Neural cell (in vitro differentiated cells): ENCODE measurements around the gene SH3GL3.

Source experiments
- EP300 ChIP-seq: fragments of 450-650 bp; conservative IDR thresholded peaks from 2 replicates; pipeline ENCODE4 v1.6.1; 2014; ENCODE audit warnings: antibody characterized with exemption, mild to moderate bottlenecking, moderate library complexity; ENCODE audit not compliant: poor library complexity, severe bottlenecking
- TF ChIP-seq, protein P1 (sequence below): fragments of 450-650 bp; IDR thresholded peaks from 2 replicates; pipeline ENCODE4 v1.5.1; 2014; ENCODE audit warnings: antibody characterized with exemption, mild to moderate bottlenecking, moderate library complexity; ENCODE audit not compliant: poor library complexity, severe bottlenecking
- TF ChIP-seq, protein P2 (sequence below): IDR thresholded peaks from 2 replicates; pipeline ENCODE4 v1.6.1; 2012; ENCODE audit warnings: borderline replicate concordance

DNA sequence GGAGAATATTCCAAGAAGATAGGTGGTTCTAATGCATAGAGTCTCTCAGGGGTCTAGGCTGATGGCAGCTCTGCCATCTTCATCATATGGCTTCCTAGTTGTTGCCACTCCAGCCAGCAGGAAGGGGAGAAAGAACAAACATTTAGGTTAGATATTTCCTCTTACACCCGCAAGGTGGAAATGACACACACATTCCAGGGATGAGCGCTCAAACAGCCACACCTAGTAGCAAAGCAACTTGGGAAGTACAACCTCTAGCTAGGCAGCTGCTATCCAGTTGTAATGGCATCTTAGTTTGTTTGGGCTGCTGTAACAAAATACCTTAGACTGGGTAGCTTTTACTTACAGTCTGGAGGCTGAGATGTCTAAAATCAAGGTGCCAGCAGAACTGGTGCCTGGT lies 154.9 kb downstream of the SH3GL3 start:
- TF ChIP-seq, protein P1, sequence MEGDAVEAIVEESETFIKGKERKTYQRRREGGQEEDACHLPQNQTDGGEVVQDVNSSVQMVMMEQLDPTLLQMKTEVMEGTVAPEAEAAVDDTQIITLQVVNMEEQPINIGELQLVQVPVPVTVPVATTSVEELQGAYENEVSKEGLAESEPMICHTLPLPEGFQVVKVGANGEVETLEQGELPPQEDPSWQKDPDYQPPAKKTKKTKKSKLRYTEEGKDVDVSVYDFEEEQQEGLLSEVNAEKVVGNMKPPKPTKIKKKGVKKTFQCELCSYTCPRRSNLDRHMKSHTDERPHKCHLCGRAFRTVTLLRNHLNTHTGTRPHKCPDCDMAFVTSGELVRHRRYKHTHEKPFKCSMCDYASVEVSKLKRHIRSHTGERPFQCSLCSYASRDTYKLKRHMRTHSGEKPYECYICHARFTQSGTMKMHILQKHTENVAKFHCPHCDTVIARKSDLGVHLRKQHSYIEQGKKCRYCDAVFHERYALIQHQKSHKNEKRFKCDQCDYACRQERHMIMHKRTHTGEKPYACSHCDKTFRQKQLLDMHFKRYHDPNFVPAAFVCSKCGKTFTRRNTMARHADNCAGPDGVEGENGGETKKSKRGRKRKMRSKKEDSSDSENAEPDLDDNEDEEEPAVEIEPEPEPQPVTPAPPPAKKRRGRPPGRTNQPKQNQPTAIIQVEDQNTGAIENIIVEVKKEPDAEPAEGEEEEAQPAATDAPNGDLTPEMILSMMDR, result no peak
- TF ChIP-seq EP300, result no peak
- TF ChIP-seq, protein P2, sequence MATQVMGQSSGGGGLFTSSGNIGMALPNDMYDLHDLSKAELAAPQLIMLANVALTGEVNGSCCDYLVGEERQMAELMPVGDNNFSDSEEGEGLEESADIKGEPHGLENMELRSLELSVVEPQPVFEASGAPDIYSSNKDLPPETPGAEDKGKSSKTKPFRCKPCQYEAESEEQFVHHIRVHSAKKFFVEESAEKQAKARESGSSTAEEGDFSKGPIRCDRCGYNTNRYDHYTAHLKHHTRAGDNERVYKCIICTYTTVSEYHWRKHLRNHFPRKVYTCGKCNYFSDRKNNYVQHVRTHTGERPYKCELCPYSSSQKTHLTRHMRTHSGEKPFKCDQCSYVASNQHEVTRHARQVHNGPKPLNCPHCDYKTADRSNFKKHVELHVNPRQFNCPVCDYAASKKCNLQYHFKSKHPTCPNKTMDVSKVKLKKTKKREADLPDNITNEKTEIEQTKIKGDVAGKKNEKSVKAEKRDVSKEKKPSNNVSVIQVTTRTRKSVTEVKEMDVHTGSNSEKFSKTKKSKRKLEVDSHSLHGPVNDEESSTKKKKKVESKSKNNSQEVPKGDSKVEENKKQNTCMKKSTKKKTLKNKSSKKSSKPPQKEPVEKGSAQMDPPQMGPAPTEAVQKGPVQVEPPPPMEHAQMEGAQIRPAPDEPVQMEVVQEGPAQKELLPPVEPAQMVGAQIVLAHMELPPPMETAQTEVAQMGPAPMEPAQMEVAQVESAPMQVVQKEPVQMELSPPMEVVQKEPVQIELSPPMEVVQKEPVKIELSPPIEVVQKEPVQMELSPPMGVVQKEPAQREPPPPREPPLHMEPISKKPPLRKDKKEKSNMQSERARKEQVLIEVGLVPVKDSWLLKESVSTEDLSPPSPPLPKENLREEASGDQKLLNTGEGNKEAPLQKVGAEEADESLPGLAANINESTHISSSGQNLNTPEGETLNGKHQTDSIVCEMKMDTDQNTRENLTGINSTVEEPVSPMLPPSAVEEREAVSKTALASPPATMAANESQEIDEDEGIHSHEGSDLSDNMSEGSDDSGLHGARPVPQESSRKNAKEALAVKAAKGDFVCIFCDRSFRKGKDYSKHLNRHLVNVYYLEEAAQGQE, result no peak
